ENCODE data around the gene LIF.

The LIF gene

DNA sequence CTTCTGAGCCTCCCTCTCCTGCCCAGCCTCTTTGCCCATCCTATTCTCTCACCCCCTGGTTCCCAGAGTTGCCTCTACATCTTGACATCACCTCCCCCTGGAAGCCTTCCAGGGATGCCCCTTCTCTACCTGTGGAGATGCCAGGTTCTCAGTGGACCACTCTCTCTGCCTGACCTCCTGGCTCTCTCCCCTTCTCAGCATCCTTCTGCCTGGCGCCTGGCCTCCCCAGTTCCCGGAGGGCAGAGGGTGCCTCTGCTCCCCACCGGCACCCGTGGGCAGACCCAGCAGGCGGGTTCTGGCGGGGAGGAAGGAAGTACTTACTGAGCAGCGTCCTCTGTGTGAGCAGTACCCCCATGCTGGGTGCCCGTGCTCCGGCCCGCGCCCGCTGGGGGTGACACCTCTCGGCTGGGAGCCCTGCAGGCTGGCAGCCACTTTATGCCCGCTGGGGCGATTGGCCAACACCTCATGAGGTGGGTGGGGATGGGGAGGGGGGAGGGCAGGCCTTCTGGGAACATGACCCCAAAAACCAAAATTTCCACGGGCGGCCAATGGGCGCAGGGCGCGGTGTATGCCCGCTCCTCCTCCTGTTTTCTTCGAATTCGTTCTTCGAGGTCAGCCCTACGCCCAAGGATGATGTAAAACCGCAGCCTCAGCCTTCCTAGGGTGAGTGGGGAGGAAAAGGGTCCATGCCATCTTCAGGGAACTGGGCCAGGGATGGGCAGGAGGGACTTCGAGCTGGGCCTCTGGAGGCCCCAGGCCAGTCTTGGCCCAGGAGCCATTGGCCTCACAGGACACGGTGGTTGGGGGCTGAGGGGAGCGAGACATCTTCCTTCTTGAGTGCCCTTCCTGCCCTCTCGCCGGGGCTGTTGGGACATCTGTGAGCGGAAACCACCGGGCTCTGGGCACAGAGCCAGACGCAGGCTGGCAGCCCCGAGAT lies 20.2 kb upstream of the LIF start, which contains the start of gene OSM:
TSS of gene OSM (minus strand) at position 407 of the 937 bp plus-strand sequence. CDS start at position 355, 52 bp downstream.
- CTCF ChIA-PET: interaction anchor here (1.8 kb wide), 1 partner anchor 11 kb away, joined by 5 read pairs; no protein-coding TSS in a partner anchor
- DNase-seq (ENCODE audit: low spot score): no peak
- POLR2A ChIA-PET (ENCODE audit: low non-redundant PET): no interaction called here
- H3K27ac ChIP-seq: no peak within 1 kb of the TSS; the same call in 1 of the 2 replicates
- TF ChIP-seq, protein P1, sequence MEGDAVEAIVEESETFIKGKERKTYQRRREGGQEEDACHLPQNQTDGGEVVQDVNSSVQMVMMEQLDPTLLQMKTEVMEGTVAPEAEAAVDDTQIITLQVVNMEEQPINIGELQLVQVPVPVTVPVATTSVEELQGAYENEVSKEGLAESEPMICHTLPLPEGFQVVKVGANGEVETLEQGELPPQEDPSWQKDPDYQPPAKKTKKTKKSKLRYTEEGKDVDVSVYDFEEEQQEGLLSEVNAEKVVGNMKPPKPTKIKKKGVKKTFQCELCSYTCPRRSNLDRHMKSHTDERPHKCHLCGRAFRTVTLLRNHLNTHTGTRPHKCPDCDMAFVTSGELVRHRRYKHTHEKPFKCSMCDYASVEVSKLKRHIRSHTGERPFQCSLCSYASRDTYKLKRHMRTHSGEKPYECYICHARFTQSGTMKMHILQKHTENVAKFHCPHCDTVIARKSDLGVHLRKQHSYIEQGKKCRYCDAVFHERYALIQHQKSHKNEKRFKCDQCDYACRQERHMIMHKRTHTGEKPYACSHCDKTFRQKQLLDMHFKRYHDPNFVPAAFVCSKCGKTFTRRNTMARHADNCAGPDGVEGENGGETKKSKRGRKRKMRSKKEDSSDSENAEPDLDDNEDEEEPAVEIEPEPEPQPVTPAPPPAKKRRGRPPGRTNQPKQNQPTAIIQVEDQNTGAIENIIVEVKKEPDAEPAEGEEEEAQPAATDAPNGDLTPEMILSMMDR (conservative IDR thresholded peaks at IDR 0.05; ENCODE audit: low read depth): no peak

DNA sequence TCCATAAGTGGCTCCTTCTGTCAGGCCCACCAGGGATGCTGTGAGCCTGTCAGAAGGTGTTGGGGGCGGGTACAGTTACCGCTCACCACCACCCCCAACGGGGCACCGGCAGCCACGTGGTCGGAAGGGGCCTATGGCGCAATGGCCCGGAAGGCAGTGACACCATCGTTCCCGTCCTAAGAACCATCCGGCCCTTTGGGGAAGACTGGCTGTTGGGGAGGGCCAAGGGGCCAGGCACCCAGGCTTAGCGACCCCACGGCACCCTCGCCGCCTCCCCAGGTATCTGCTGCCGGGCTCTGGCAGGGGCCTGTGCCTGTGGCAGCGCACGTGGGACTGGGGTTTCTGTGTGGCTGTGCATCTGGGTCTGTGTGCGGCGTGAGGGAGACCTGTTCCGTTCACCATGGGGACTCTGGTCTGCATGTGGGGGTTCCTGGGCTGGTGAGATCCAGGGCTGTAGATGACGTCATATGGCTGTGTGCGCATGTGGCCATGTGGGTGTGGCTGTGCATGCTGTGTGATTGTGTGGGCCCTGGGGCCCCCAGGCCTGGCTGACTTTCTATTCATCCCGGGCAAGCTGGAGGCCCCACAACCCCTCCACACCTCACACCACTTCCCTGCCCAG lies 19.4 kb upstream of the LIF start:
- TF ChIP-seq, protein P1 (conservative IDR thresholded peaks at IDR 0.05; ENCODE audit: low read depth): no peak
- CTCF ChIA-PET: interaction anchor here (1.8 kb wide), 1 partner anchor 10 kb away, joined by 5 read pairs; no protein-coding TSS in a partner anchor
- DNase-seq (ENCODE audit: low spot score): no peak
- no peak overlapping the region; the same call in 1 of the 2 replicates for H3K27ac ChIP-seq
- POLR2A ChIA-PET (ENCODE audit: low non-redundant PET): no interaction called here

DNA sequence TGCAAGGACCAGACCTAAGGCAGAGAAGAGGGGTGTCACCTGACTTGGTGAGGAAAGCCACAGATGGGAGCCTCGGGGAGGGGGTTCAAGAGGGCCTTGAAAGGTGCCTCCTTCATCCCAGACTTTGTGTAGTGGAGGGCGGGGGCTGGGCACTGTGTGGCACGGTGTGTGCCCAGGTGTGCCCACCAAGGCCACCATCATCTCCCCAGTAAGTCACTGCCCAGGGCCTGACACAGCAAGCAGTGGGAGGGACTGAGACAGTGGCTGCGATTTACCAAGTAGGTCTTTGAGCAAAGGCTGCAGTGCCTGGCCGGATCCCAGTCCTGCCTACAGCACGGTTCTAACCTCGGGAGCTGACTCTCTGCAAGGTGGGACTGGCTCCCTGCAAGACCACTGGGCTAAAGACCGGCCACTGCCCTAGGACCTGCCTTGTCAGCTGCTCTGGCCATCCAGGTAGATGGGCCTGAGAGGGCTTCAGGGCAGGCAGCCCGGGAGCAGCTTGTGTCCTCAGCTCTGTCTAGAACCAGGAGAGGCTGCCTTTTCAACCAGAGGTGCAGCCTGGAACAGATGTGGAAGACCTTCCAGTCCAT lies 18.7 kb upstream of the LIF start:
- ChIA-PET POLR2A (ENCODE audit: low non-redundant PET) (no interaction called here), CTCF (interaction anchor here (1.8 kb wide), 1 partner anchor 9 kb away, joined by 5 read pairs; no protein-coding TSS in a partner anchor)

DNA sequence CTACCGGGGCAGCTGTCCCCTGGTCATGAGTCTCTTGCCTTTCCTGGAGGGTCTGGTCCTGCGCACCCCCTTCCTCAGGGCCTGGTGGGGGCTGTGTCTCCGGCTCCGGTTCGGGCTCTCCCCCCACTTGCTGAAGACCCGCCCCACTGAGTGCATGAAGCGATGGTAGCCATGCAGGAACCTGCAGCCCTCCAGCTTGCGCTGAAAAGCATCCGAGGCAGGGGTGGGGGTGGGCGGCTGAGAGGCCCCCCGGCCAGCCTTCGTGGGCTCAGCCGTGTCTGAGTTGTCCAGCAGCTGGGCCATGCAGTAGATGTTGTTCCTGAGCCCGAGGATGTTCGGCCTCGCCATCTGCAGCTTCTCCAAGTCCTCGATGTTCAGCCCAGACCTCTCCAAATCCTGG lies 17.3 kb upstream of the LIF start:
- ChIA-PET POLR2A (ENCODE audit: low non-redundant PET) (no interaction called here), CTCF (interaction anchor here (0.7 to 1.6 kb wide), 5 partner anchors 12 to 106 kb away, joined by 3 to 6 read pairs (median 3); no protein-coding TSS in a partner anchor)
- TF ChIP-seq, protein P1 (conservative IDR thresholded peaks at IDR 0.05; ENCODE audit: low read depth): no peak
- no peak overlapping the region for H3K27ac ChIP-seq
- no peak for DNase-seq (ENCODE audit: low spot score)

More for the DNA sequence above, 18.7 kb upstream of the LIF start:
- DNase-seq (ENCODE audit: low spot score): no peak
- TF ChIP-seq, protein P1 (conservative IDR thresholded peaks at IDR 0.05; ENCODE audit: low read depth): no peak
- H3K27ac ChIP-seq: no peak overlapping the region; the same call in 1 of the 2 replicates

DNA sequence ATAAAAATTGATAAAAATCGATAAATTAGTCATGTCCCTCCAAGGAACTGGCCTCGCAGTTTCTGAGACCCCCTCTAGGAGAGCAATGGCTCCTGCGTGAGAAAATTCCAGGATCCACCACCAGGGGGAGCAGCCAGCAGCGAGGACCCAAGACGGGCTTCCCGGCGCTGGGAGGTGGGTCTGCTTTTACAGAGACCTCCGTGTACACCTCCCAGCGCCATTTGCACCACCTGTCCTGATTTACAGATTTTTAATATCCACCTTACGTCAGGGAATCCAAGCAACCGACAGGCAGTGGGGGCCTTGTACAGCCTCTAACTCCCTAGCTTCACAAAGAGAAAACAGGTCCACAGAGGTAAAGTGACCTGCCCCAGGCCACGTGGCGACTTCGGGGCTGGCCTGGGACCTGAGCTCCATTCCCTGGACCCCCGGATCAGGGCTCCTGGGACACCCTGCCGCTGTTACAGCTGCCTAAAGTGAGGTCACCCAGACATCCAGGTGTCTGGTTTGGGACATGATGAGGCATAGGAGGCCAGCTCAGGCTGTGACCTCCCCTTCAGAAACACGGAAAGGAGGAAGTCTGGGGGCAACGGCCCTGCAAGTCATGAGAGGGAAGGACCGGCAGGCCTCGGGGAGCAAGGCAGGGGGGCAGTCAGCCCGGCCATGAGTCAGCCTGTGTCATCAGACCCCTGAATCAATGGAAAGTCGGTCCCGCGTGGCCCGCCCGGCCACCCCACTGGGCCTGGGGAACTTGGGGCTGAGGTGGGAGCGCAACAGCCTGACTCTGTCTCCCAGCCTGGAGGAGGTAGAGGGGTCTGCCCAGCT lies 16.6 kb upstream of the LIF start:
- TF ChIP-seq, protein P1 (conservative IDR thresholded peaks at IDR 0.05; ENCODE audit: low read depth): peak; percentile 96
- DNase-seq (ENCODE audit: low spot score): peak; percentile 50
- ChIA-PET CTCF (interaction anchor here (0.6 to 1.6 kb wide), 12 partner anchors 13 to 561 kb away, joined by 3 to 6 read pairs (median 3); partner anchors contain the start of genes CASTOR1 and RNF215), POLR2A (ENCODE audit: low non-redundant PET) (no interaction called here)
- no peak overlapping the region for H3K27ac ChIP-seq
